BLaER1 treated with 17β-estradiol and CSF1 and Interleukin-3, amounts not matched to agents 10 nM and 100 nM (cell line): ENCODE data around the gene ANK3.

Experiments used
- H3K27ac ChIP-seq, 11 experiments: shearing (Covaris generic); formaldehyde crosslinking; 2 replicates each; pipeline ENCODE4 v1.8.1; 2022
- H3K27me3 ChIP-seq, 11 experiments: shearing (Covaris generic); formaldehyde crosslinking; 2 replicates each; pipeline ENCODE4 v1.8.1; 2022
- H3K36me3 ChIP-seq, 11 experiments: shearing (Covaris generic); formaldehyde crosslinking; 2 replicates each; pipeline ENCODE4 v1.8.1; 2022
- H3K4me1 ChIP-seq, 10 experiments: shearing (Covaris generic); formaldehyde crosslinking; 2 replicates each; pipeline ENCODE4 v1.8.1; 2022
- H3K4me2 ChIP-seq, 11 experiments: shearing (Covaris generic); formaldehyde crosslinking; 2 replicates each; pipeline ENCODE4 v1.8.1; 2022
- H3K4me3 ChIP-seq, 10 experiments: shearing (Covaris generic); formaldehyde crosslinking; 2 replicates each; pipeline ENCODE4 v1.8.1; 2022
- H3K9ac ChIP-seq, 11 experiments: shearing (Covaris generic); formaldehyde crosslinking; 2 replicates each; pipeline ENCODE4 v1.8.1; 2022
- H3K9me3 ChIP-seq, 11 experiments: shearing (Covaris generic); formaldehyde crosslinking; replicated peaks in 1 of 11; 2 replicates each; pipeline ENCODE4 v1.8.1; 2022
- H4K20me1 ChIP-seq, 11 experiments: shearing (Covaris generic); formaldehyde crosslinking; 2 replicates each; pipeline ENCODE4 v1.8.1; 2022
- Cebpa-rat ChIP-seq, 11 experiments: shearing (Covaris generic); IDR thresholded peaks; 2 replicates each; pipeline ENCODE4 v1.8.1; 2022

The ANK3 gene

DNA sequence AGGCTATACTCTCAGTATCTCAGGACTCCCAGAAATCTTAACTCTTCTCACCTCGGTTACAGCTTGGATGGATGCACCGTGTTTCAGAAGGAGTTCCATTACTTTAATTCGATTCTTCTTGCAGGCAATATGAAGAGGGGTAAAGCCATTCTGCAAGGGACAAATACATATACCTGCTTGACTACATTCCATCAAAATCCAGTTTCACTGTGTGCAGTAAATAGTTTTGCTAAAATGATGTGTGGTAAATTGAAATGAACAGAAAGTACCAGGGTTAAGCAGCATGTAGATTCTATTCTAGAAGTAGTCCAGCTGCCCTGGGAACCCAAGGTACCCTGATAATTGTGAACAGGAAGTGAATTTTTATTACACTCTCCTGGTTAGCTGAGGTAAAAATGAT is 183.9 kb downstream of the ANK3 start:
- Histone ChIP-seq H3K27ac (no peak overlapping the region), H3K9me3 (no peaks in the 10 kb centered on the region), H3K36me3 (no peaks in the 10 kb centered on the region), H3K4me3 (no peak overlapping the region), H4K20me1 (no peaks in the 10 kb centered on the region), H3K4me1 (peaks cover 0 to 16% (median 5%) of the 10 kb centered on the region in 10 experiments; a peak in 11 of 20 replicates), H3K4me2 (no peak overlapping the region), H3K27me3 (no peaks in the 10 kb centered on the region), H3K9ac (no peak overlapping the region)
- no peak for TF ChIP-seq Cebpa-rat (IDR thresholded peaks at IDR 0.05)

DNA sequence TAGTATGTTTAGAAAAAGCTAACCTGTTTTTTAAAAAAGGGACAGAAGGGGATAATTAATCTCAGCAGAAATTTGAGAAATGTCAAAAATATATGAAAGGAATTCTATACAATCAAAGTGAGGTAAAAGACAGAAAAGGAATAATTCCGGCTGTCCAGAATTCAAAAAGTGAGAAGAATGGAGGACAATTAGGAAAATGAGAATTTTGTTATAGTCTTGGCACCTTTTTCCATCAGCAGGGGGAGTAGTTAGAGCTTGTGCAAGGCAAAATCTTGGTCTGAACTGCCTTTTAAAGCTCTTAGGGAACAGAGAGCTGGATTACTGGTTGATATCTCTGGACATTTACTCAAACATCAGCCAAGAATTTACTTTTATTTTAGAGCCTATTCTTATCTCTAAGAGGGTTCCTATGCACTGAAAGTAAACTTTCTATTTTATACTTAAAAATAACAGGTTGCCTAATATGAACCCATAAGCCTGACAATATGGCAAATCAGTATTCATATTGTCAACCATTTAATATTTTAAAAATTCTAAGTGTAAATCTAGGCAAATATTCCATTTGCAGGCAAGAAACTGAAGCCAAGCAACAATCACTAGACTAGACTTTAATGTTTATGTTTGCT is 185.6 kb downstream of the ANK3 start:
- no peak for TF ChIP-seq Cebpa-rat (IDR thresholded peaks at IDR 0.05)
- Histone ChIP-seq H3K36me3 (no peaks in the 10 kb centered on the region), H4K20me1 (no peaks in the 10 kb centered on the region), H3K4me2 (no peak overlapping the region), H3K4me1 (peaks cover 0 to 5% (median 0%) of the 10 kb centered on the region in 10 experiments; a peak in 1 of 20 replicates), H3K9me3 (no peaks in the 10 kb centered on the region), H3K4me3 (no peak overlapping the region), H3K27ac (no peak overlapping the region), H3K9ac (no peak overlapping the region), H3K27me3 (no peaks in the 10 kb centered on the region)

DNA sequence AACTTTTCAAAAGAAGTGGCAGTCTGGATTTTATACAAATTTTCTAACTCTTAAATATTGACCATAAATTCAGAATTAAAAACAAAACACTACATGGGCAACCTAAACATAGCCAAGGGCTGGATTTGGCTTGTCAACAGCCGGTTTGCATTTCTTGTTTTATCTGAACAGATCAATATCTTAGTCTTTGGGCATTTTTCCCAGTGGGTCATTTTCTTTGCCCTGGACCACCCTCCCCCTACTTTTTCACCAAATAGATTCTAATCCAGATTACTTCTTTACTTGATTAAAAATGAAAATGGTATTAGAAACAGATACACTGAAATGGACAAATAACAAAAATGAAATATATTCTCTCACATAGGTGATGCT is 189.0 kb downstream of the ANK3 start:
- Histone ChIP-seq H3K36me3 (no peaks in the 10 kb centered on the region), H3K9ac (no peak overlapping the region), H3K4me2 (no peak overlapping the region), H4K20me1 (no peaks in the 10 kb centered on the region), H3K27ac (no peak overlapping the region), H3K4me1 (no peaks in the 10 kb centered on the region), H3K27me3 (no peaks in the 10 kb centered on the region), H3K9me3 (no peaks in the 10 kb centered on the region), H3K4me3 (no peak overlapping the region)
- no peak for TF ChIP-seq Cebpa-rat (IDR thresholded peaks at IDR 0.05)

DNA sequence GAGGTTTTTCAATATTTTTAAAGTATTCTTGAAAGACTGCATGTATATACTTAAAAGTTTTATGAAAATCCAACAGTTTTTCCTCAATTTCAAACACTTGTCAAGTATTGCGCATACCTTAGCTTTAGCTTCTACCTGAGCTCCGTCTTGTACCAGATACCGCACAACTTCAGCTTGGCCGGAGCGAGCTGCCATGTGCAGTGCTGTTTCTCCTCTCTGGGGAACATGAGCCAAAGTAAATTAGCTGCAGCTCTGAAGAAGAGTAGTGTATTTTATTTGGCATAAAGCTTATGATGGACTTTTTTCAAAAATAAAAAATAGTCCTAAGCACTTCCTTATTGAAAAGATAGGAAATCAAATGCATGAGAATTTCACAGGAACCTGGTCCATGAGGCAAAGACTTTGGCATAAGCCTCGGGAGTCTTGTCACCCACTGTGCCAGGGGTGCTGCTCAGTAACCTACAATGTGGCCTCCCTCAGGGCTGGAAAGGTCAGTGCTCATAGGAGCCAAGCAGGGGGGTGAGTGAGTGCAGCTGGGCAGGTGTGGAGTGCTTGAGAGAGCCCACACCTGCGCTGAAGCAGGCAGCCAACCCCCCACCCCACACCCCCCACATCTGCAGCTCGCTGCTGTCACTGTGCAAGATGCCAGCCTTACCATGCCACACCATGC is 189.5 kb downstream of the ANK3 start:
- Histone ChIP-seq H3K9ac (no peak overlapping the region), H3K4me2 (no peak overlapping the region), H3K27me3 (no peaks in the 10 kb centered on the region), H3K9me3 (no peaks in the 10 kb centered on the region), H3K27ac (no peak overlapping the region), H3K36me3 (no peaks in the 10 kb centered on the region), H3K4me1 (no peaks in the 10 kb centered on the region), H4K20me1 (no peaks in the 10 kb centered on the region), H3K4me3 (no peak overlapping the region)
- TF ChIP-seq Cebpa-rat (IDR thresholded peaks at IDR 0.05): no peak

DNA sequence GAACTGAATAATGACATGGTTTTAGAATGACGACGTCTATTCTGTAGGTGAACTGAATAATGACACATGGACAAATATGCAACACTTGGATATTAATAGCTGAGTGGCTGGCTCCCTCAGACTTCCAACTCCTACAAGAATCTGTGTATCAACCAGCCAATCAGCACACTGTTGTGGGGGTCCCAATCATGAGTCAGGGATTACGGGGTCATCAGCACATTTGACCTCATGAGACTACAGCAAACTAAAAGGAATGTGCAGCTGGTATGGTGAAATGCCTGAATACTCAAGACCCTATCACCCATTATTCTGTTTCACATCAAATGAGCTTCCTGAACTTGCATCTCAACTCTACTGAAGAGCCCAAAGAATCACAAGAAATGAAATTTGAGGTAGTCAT is 192.5 kb downstream of the ANK3 start:
- Histone ChIP-seq H3K9me3 (no peaks in the 10 kb centered on the region), H3K9ac (no peak overlapping the region), H3K4me3 (no peak overlapping the region), H3K27me3 (no peaks in the 10 kb centered on the region), H4K20me1 (no peaks in the 10 kb centered on the region), H3K4me1 (no peaks in the 10 kb centered on the region), H3K27ac (no peak overlapping the region), H3K4me2 (no peak overlapping the region), H3K36me3 (no peaks in the 10 kb centered on the region)
- TF ChIP-seq Cebpa-rat (IDR thresholded peaks at IDR 0.05): no peak

DNA sequence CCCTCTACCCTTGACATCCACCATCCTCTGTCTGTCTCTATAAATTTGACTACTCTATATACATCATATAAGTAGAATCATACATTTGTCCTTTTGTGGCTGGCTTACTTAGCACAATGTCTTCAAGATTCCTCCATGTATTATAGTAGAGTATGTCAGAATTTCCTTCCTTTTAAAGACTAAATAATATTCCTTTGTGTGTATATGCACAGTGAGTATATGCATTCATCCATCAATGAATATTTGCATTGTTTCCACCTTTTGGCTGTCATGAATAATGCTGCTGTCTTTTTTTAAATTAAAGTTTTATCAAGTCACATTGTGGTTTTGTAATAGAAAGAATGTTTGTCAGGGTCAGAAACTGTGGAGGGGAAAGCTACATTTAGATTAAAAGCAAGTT is 195.3 kb downstream of the ANK3 start:
- Histone ChIP-seq H3K4me1 (peaks cover 0 to 13% (median 0%) of the 10 kb centered on the region in 10 experiments; a peak in 5 of 20 replicates), H3K9me3 (peaks cover 0 to 12% (median 5%) of the 10 kb centered on the region in 11 experiments; a peak in 8 of 22 replicates), H3K9ac (no peak overlapping the region), H3K4me2 (no peak overlapping the region), H3K4me3 (no peak overlapping the region), H3K27me3 (no peaks in the 10 kb centered on the region), H3K27ac (no peak overlapping the region), H3K36me3 (no peaks in the 10 kb centered on the region), H4K20me1 (no peaks in the 10 kb centered on the region)
- TF ChIP-seq Cebpa-rat (IDR thresholded peaks at IDR 0.05): no peak

DNA sequence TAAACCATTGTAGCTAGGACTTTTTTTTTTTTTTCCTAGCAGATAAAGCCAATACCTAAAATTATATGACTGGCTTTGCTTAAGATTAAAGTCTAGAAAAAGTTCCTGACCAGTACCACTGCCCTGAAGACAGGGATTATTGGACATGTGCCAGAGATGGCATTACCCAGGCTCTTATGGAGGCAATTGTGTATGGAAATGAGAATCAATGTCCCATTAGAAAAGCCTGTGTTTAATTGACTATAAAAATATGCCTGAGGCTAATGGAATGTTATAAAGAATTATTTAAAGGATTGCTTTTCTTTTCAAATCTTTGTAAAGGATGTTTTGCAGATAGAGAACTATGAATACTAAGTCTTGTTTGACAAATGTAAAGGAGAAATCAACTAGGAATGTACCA is 196.7 kb downstream of the ANK3 start:
- Histone ChIP-seq H3K27me3 (no peaks in the 10 kb centered on the region), H3K9me3 (peaks cover 0 to 12% (median 5%) of the 10 kb centered on the region in 11 experiments; a peak in 8 of 22 replicates), H3K36me3 (no peaks in the 10 kb centered on the region), H3K9ac (no peak overlapping the region), H4K20me1 (no peaks in the 10 kb centered on the region), H3K4me2 (no peak overlapping the region), H3K4me3 (no peak overlapping the region), H3K4me1 (peaks cover 0 to 17% (median 0%) of the 10 kb centered on the region in 10 experiments; a peak in 5 of 20 replicates), H3K27ac (no peak overlapping the region)
- no peak for TF ChIP-seq Cebpa-rat (IDR thresholded peaks at IDR 0.05)

DNA sequence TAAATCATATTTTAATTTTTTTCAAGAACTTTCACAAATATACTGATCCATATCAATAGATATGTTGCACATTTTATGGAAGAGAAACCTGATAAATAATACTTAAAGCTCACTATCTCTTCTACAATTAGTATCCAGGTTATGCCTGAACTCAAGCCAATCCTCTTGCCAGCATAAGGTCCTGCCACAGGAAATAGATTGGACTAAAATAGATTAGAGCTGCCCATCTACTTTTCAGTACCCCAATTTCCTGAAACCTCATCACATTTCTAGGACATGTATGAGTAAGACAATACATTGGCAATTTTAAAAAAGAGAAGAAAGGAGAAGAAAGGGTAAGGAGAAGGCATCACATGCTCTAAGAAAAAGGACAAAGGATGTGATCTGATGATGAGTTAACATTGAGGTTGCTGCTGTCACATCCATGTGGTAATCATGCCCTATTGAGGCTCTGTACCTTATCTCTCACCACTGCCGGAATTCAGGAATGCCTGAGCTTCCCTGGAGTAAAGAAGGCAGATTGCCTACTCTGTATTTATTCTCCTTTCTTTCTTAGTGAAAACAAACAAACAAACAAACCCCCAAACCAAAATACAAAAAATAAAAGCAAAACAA is 199.7 kb downstream of the ANK3 start:
- peak overlapping the region in 1 of 11 experiments; percentile 1; a peak in 1 of 22 replicates for H3K9ac ChIP-seq
- peaks cover 0 to 12% (median 5%) of the 10 kb centered on the region in 11 experiments; a peak in 8 of 22 replicates for H3K9me3 ChIP-seq
- peak overlapping the region in 2 of 11 experiments; percentile 33 to 46; a peak in 4 of 22 replicates for H3K27ac ChIP-seq
- no peaks in the 10 kb centered on the region for H4K20me1 ChIP-seq
- H3K4me3 ChIP-seq: no peak overlapping the region
- peak overlapping the region in 3 of 11 experiments; percentile 18 to 69 (median 31); a peak in 6 of 22 replicates for H3K4me2 ChIP-seq
- H3K27me3 ChIP-seq: no peaks in the 10 kb centered on the region
- H3K4me1 ChIP-seq: peaks cover 0 to 21% (median 0%) of the 10 kb centered on the region in 10 experiments; a peak in 5 of 20 replicates
- no peak for TF ChIP-seq Cebpa-rat (IDR thresholded peaks at IDR 0.05)
- H3K36me3 ChIP-seq: no peaks in the 10 kb centered on the region

DNA sequence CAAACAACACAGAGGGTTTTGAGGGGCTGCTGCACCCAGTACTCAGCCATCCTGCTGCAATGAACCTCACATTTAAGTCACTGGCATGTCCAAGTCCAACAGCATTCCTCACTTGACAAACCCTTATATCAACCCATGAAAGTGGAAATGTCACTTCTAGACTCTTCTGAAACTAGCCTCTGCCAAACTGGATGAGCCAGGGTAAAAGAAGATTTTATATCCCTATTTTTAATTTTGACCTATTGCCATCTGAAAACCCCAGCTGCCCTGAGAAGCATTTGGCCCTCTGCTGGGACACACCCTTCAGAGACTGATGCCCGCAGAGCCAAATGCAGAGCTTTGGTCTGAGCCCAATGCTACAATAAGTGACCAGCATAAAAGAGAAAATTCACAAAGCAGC is 201.1 kb downstream of the ANK3 start:
- Histone ChIP-seq H3K4me2 (no peak overlapping the region), H3K9me3 (peaks cover 0 to 12% (median 5%) of the 10 kb centered on the region in 11 experiments; a peak in 8 of 22 replicates), H4K20me1 (no peaks in the 10 kb centered on the region), H3K9ac (no peak overlapping the region), H3K36me3 (no peaks in the 10 kb centered on the region), H3K4me1 (peaks cover 0 to 21% (median 0%) of the 10 kb centered on the region in 10 experiments; a peak in 5 of 20 replicates), H3K4me3 (no peak overlapping the region), H3K27me3 (no peaks in the 10 kb centered on the region), H3K27ac (no peak overlapping the region)
- TF ChIP-seq Cebpa-rat (IDR thresholded peaks at IDR 0.05): no peak
